Stimulated activated CD4-positive, alpha-beta T cell treated with anti-CD3 and anti-CD28 coated beads, TNF-alpha, amount 100 ng/mL, for 24 hours (primary cell): Measurements from ENCODE around the gene LIMK1.
"Not testable (repeated sequence)": the region's sequence is repeated elsewhere in the genome, so short reads cannot be mapped to it uniquely, and the experiment has no call there.

Experiments used
- DNase-seq, 3 experiments: peaks; one replicate each; pipeline ENCODE4 v3.0.0-alpha.2; 2020; ENCODE audit warnings: low read depth in 3 of 3

Gene LIMK1

GRCh38 chr7:74121401-74122249, 38.0 kb downstream of the LIMK1 start:
- DNase-seq = no peak

GRCh38 chr7:74123892-74124291, 40.3 kb downstream of the LIMK1 start:
- not testable (repeated sequence) for DNase-seq

- DNase-seq = no peak
Observed at GRCh38 chr7:74126220-74126880, 42.7 kb downstream of the LIMK1 start.

- no peak for DNase-seq
Observed at GRCh38 chr7:74129887-74130286, 46.3 kb downstream of the LIMK1 start.

- DNase-seq = no peak
Observed at GRCh38 chr7:74130518-74130917, 46.9 kb downstream of the LIMK1 start.

- DNase-seq = no peak
Observed at GRCh38 chr7:74134117-74134620, 50.6 kb downstream of the LIMK1 start.

- DNase-seq = no peak
Observed at GRCh38 chr7:74138334-74138867, 54.8 kb downstream of the LIMK1 start.

- no peak for DNase-seq
Observed at GRCh38 chr7:74138945-74139843, 55.6 kb downstream of the LIMK1 start.

GRCh38 chr7:74141705-74142104, 58.1 kb downstream of the LIMK1 start:
- DNase-seq = no peak

- DNase-seq = no peak
Observed at GRCh38 chr7:74143383-74143782, 59.8 kb downstream of the LIMK1 start.

- DNase-seq = no peak
Observed at GRCh38 chr7:74148491-74148890, 64.9 kb downstream of the LIMK1 start.

GRCh38 chr7:74149071-74149470, 65.5 kb downstream of the LIMK1 start:
- no peak for DNase-seq

GRCh38 chr7:74149603-74150002, 66.0 kb downstream of the LIMK1 start:
- DNase-seq = no peak

GRCh38 chr7:74153736-74154135, 70.1 kb downstream of the LIMK1 start:
- no peak for DNase-seq

- DNase-seq = no peak
Observed at GRCh38 chr7:74155810-74156395, 72.3 kb downstream of the LIMK1 start.

GRCh38 chr7:74157605-74158004, 74.0 kb downstream of the LIMK1 start:
- DNase-seq = no peak

GRCh38 chr7:74164985-74165456, 81.4 kb downstream of the LIMK1 start:
- DNase-seq = no peak

GRCh38 chr7:74165867-74166593, 82.4 kb downstream of the LIMK1 start:
- no peak for DNase-seq

GRCh38 chr7:74167324-74167723, 83.7 kb downstream of the LIMK1 start:
- DNase-seq = not testable (repeated sequence)
